H1 (cell line): Measurements from ENCODE around the gene CEP68. TPM values are rescaled to one million over a fixed set of nuclear protein-coding genes. Genes with fewer than 3 reads are reported as not detected.

Experiments
- CTCF ChIA-PET: fragments of 300-600 bp; sonication (Branson Sonifier 250); formaldehyde crosslinking; loops from one replicate; lab custom pipeline; 2021; ENCODE audit not compliant: partially characterized antibody; lab: Charles Lee
- POLR2A ChIA-PET: fragments of 300-600 bp; sonication (Branson Sonifier 250); formaldehyde crosslinking; loops from one replicate; lab custom pipeline; 2021; ENCODE audit warnings: inconsistent platforms; ENCODE audit not compliant: partially characterized antibody; lab: Charles Lee
- DNase-seq, 2 experiments: peaks; one replicate each; pipeline versions ENCODE4 v3.0.0 to v3.0.0-alpha.2; 2010 to 2022; ENCODE audit warnings: low spot score in 2 of 2, low read depth in 1 of 2, mixed read lengths in 1 of 2
- FAIRE-seq: peaks from 2 replicates; lab custom pipeline; 2011; peaks lifted over from hg19 to GRCh38; lab: Jason Lieb, UNC
- H2AFZ ChIP-seq: 2 replicates; pipeline ENCODE4 v1.8.1; 2012; ENCODE audit warnings: low read length, inconsistent platforms
- H2AK5ac ChIP-seq: 2 replicates; pipeline ENCODE4 v1.6.1; 2013; ENCODE audit warnings: low read depth, low read length
- H2BK120ac ChIP-seq: replicated peaks from 2 replicates; pipeline ENCODE3; 2013; ENCODE audit warnings: low read depth, low read length, inconsistent platforms
- H2BK12ac ChIP-seq: 2 replicates; pipeline ENCODE4 v1.6.1; 2013; ENCODE audit warnings: low read depth, low read length
- H2BK15ac ChIP-seq: 2 replicates; pipeline ENCODE4 v1.6.1; 2013; ENCODE audit warnings: low read length
- H2BK20ac ChIP-seq: 2 replicates; pipeline ENCODE4 v1.6.1; 2013; ENCODE audit warnings: low read length
- H2BK5ac ChIP-seq: 2 replicates; pipeline ENCODE4 v1.6.1; 2013; ENCODE audit warnings: low read depth, low read length
- H3K14ac ChIP-seq: 2 replicates; pipeline ENCODE4 v1.6.1; 2013; ENCODE audit warnings: inconsistent platforms; ENCODE audit not compliant: insufficient read length
- H3K18ac ChIP-seq: 2 replicates; pipeline ENCODE4 v1.6.1; 2013; ENCODE audit warnings: low read length; ENCODE audit errors: extremely low read depth
- H3K23ac ChIP-seq: 2 replicates; pipeline ENCODE4 v1.6.1; 2013; ENCODE audit warnings: inconsistent platforms; ENCODE audit not compliant: insufficient read length
- H3K23me2 ChIP-seq: 2 replicates; pipeline ENCODE4 v1.6.1; 2013; ENCODE audit warnings: low read depth, low read length
- H3K27ac ChIP-seq: 2 replicates; pipeline ENCODE4 v1.6.1; 2011; ENCODE audit warnings: low read depth, low read length, inconsistent platforms
- H3K27me3 ChIP-seq, 4 experiments: replicated peaks in 1 of 4; 1 replicate in 1 of 4; 2 replicates in 3 of 4; pipeline versions ENCODE4 v1.6.1 to v1.8.1; 2011 to 2013; ENCODE audit warnings: low read length in 3 of 4, mild to moderate bottlenecking in 3 of 4, inconsistent platforms in 2 of 4, mixed read lengths in 2 of 4, moderate library complexity in 1 of 4; ENCODE audit not compliant: control insufficient read depth in 3 of 4, insufficient read depth in 3 of 4; ENCODE audit errors: extremely low read depth in 1 of 4
- H3K36me3 ChIP-seq, 4 experiments: 2 replicates each; pipeline versions ENCODE4 v1.6.1 to v1.8.1; 2011 to 2013; ENCODE audit warnings: mild to moderate bottlenecking in 4 of 4, low read length in 3 of 4, moderate library complexity in 2 of 4, control low read depth in 1 of 4, inconsistent platforms in 1 of 4; ENCODE audit not compliant: insufficient read depth in 4 of 4, control insufficient read depth in 2 of 4
- H3K4ac ChIP-seq: replicated peaks from 2 replicates; pipeline ENCODE3; 2013; ENCODE audit warnings: low read length, low read depth, mixed read lengths, inconsistent platforms; ENCODE audit not compliant: insufficient read length
- H3K4me1 ChIP-seq, 4 experiments: replicated peaks in 1 of 4; 1 replicate in 1 of 4; 2 replicates in 3 of 4; pipeline versions ENCODE4 v1.6.1 to v1.8.1; 2011 to 2013; ENCODE audit warnings: low read length in 3 of 4, inconsistent platforms in 2 of 4, mixed read lengths in 1 of 4; ENCODE audit not compliant: insufficient read depth in 4 of 4, control insufficient read depth in 3 of 4
- H3K4me2 ChIP-seq, 2 experiments: 2 replicates each; pipeline versions ENCODE4 v1.6.1 to v1.8.1; 2011 to 2013; ENCODE audit warnings: low read depth in 2 of 2, low read length in 2 of 2, control low read depth in 1 of 2, inconsistent platforms in 1 of 2, mild to moderate bottlenecking in 1 of 2; ENCODE audit not compliant: insufficient read depth in 1 of 2
- H3K4me3 ChIP-seq, 4 experiments: fragments of 200-600, 300-600 bp in 1 of 4; sonication (generic), shearing (Covaris generic), sonication (Bioruptor Twin) in 1 of 4; 2 replicates each; pipeline versions ENCODE4 v1.5.1 to v1.8.1; 2011 to 2016; ENCODE audit warnings: low read length in 4 of 4, low read depth in 3 of 4, control low read depth in 2 of 4, inconsistent platforms in 2 of 4, mild to moderate bottlenecking in 2 of 4, mixed read lengths in 1 of 4, moderate library complexity in 1 of 4; ENCODE audit not compliant: insufficient read depth in 2 of 4; ENCODE audit errors: extremely low read depth in 1 of 4
- H3K56ac ChIP-seq: replicated peaks from 2 replicates; pipeline ENCODE3; 2013; ENCODE audit warnings: low read depth, mild to moderate bottlenecking, mixed read lengths, low read length, inconsistent platforms; ENCODE audit not compliant: insufficient read length
- H3K79me1 ChIP-seq: 2 replicates; pipeline ENCODE4 v1.6.1; 2013; ENCODE audit warnings: low read depth, low read length, control low read depth
- H3K79me2 ChIP-seq, 2 experiments: 2 replicates each; pipeline versions ENCODE4 v1.6.1 to v1.8.1; 2012 to 2013; ENCODE audit warnings: low read length in 2 of 2, mild to moderate bottlenecking in 2 of 2, inconsistent platforms in 1 of 2; ENCODE audit not compliant: insufficient read depth in 2 of 2, control insufficient read depth in 1 of 2
- H3K9ac ChIP-seq, 4 experiments: replicated peaks in 1 of 4; 1 replicate in 1 of 4; 2 replicates in 3 of 4; pipeline versions ENCODE4 v1.6.1 to v1.8.1; 2011 to 2013; ENCODE audit warnings: low read depth in 3 of 4, low read length in 3 of 4, control low read depth in 2 of 4, mild to moderate bottlenecking in 2 of 4, moderate library complexity in 2 of 4, inconsistent platforms in 1 of 4; ENCODE audit errors: extremely low read depth in 1 of 4
- H3K9me3 ChIP-seq, 2 experiments: 2 replicates each; pipeline versions ENCODE4 v1.6.1 to v1.8.1; 2012 to 2013; ENCODE audit warnings: mild to moderate bottlenecking in 2 of 2, moderate library complexity in 2 of 2, control low read depth in 1 of 2, inconsistent platforms in 1 of 2, low read depth in 1 of 2, low read length in 1 of 2, mixed read lengths in 1 of 2; ENCODE audit not compliant: insufficient read depth in 2 of 2
- H4K20me1 ChIP-seq, 2 experiments: replicated peaks in 1 of 2; 2 replicates each; pipeline versions ENCODE3 to v1.8.1; 2011 to 2013; ENCODE audit warnings: inconsistent platforms in 2 of 2, low read length in 2 of 2, mild to moderate bottlenecking in 1 of 2; ENCODE audit not compliant: insufficient read depth in 2 of 2, control insufficient read depth in 1 of 2
- H4K5ac ChIP-seq: 2 replicates; pipeline ENCODE4 v1.6.1; 2013; ENCODE audit warnings: low read length, low read depth, mixed read lengths, inconsistent platforms; ENCODE audit not compliant: insufficient read length
- H4K8ac ChIP-seq: 2 replicates; pipeline ENCODE4 v1.8.0; 2013; ENCODE audit warnings: mild to moderate bottlenecking, moderate library complexity, low read length, inconsistent platforms; ENCODE audit not compliant: insufficient read depth; ENCODE audit errors: extremely low read depth
- H4K91ac ChIP-seq: replicated peaks from 2 replicates; pipeline ENCODE3; 2013; ENCODE audit warnings: low read length, mixed read lengths, inconsistent platforms; ENCODE audit not compliant: insufficient read length
- WGBS, 2 experiments: shearing (Covaris generic) in 1 of 2; methylation state at CpG; one replicate each; pipeline versions ENCODE4 v1.1.6 to v1.1.7; 2013 to 2015; ENCODE audit warnings: low lambda C conversion rate in 2 of 2, mixed read lengths in 2 of 2, inconsistent platforms in 1 of 2, low coverage in 1 of 2, missing lambda C conversion rate in 1 of 2; ENCODE audit not compliant: insufficient replicate concordance in 2 of 2, insufficient coverage in 1 of 2, insufficient read length in 1 of 2; ENCODE audit errors: extremely low coverage in 1 of 2, missing lambda C conversion rate in 1 of 2; 5-methylcytosine and 5-hydroxymethylcytosine counted together
- polyA plus RNA-seq, 7 experiments: library from polyadenylated mRNA; depleted of rRNA in 3 of 7; stranded (reverse) in 5 of 7; unstranded in 2 of 7; fragments of >200 nt in 5 of 7; fragments of 200-250 nt in 2 of 7; gene quantifications; 1 replicate in 5 of 7; 2 replicates in 1 of 7; 4 replicates in 1 of 7; pipeline versions ENCODE4 v1.2.1 to v1.2.3, GENCODE V29; 2011 to 2013; ENCODE audit warnings: missing spikeins in 2 of 7, mixed read lengths in 2 of 7
- total RNA-seq: library from RNA; stranded (reverse); fragmentation: NEBNext Ultra II Directional; extraction: Animal tissue kit (Norgen Biotek cat#: 25700); gene quantifications from 2 replicates; pipeline ENCODE4 v1.2.1, GENCODE V29; 2021

CEP68 gene
- total and polyA plus RNA-seq, 2 of the 8 experiments (the other 6 are each of a cell fraction or from before 2014, with no cell fraction given), result 23.2 to 24.7 TPM

GRCh38 chr2:65103013-65103715 is 46.9 kb downstream of the CEP68 start:
- Histone ChIP-seq H3K9ac (no peak overlapping the region), H3K36me3 (peaks cover 2 to 29% (median 4%) of the 10 kb centered on the region in 4 experiments; a peak in 4 of 8 replicates), H3K79me2 (peaks cover 0 to 24% of the 10 kb centered on the region in 2 experiments; a peak in 2 of 4 replicates), H3K9me3 (no peaks in the 10 kb centered on the region), H4K8ac (no peak overlapping the region; the same call in 1 of the 2 replicates), H3K4me1 (no peaks in the 10 kb centered on the region), H2BK5ac (no peak overlapping the region), H3K23ac (no peak overlapping the region), H3K18ac (no peak overlapping the region), H2BK12ac (no peak overlapping the region), H3K27me3 (no peaks in the 10 kb centered on the region), H3K14ac (no peak overlapping the region), H4K20me1 (peaks cover 3 to 5% of the 10 kb centered on the region in 2 experiments), H2BK120ac (no peak overlapping the region), H3K23me2 (no peaks in the 10 kb centered on the region), H3K4me3 (no peak overlapping the region), H4K91ac (no peak overlapping the region), H2BK15ac (no peak overlapping the region), H3K4me2 (no peak overlapping the region), H3K27ac (no peak overlapping the region), H2AK5ac (no peak overlapping the region), H2BK20ac (no peak overlapping the region), H2AFZ (no peak overlapping the region), H3K79me1 (no peaks in the 10 kb centered on the region; the same call in none of the 2 replicates), H3K56ac (no peak overlapping the region), H3K4ac (no peak overlapping the region), H4K5ac (no peak overlapping the region)
- DNase-seq (no peak), FAIRE-seq (no peak)
- CTCF ChIA-PET, result interaction anchor here (0.7 kb wide), 1 partner anchor 19 kb away, joined by 3 read pairs; no protein-coding TSS in a partner anchor
- WGBS, 2 experiments, result 94% methylated on average over 6 of the region's 6 CpGs; no CpG with 5 or more reads in 1 of the 2 experiments
- POLR2A ChIA-PET, result interaction anchor here (0.6 to 1.0 kb wide), 2 partner anchors 14 to 197 kb away, joined by 3 read pairs; no protein-coding TSS in a partner anchor
